Liver (tissue), 9 donors: Measurements from ENCODE around the gene MIDN. TPM values are rescaled to one million over a fixed set of nuclear protein-coding genes. Genes with fewer than 3 reads are reported as not detected.

Experiments used
- DNase-seq: peaks from one replicate; pipeline ENCODE4 v3.0.0-alpha.2; 2017; ENCODE audit warnings: low spot score
- H3K27ac ChIP-seq, 2 donors: one replicate each; pipeline ENCODE4 v1.7.0; 2013; ENCODE audit warnings: inconsistent platforms in 2 of 2, low read length in 2 of 2, control low read depth in 1 of 2, low read depth in 1 of 2, mild to moderate bottlenecking in 1 of 2
- H3K27me3 ChIP-seq, 4 donors: one replicate each; pipeline versions ENCODE4 v1.6.1 to v1.7.0; 2013; ENCODE audit warnings: low read length in 3 of 4, inconsistent platforms in 1 of 4, mild to moderate bottlenecking in 1 of 4, moderate library complexity in 1 of 4; ENCODE audit not compliant: control insufficient read depth in 4 of 4, insufficient read depth in 4 of 4
- H3K36me3 ChIP-seq, 4 donors: one replicate each; pipeline versions ENCODE4 v1.6.1 to v1.7.0; 2013; ENCODE audit warnings: low read length in 3 of 4, mild to moderate bottlenecking in 3 of 4, low read depth in 1 of 4, moderate library complexity in 1 of 4; ENCODE audit not compliant: control insufficient read depth in 4 of 4, insufficient read depth in 3 of 4
- H3K4me1 ChIP-seq, 4 donors: one replicate each; pipeline versions ENCODE4 v1.6.1 to v1.7.0; 2013; ENCODE audit warnings: low read length in 3 of 4, mild to moderate bottlenecking in 3 of 4, moderate library complexity in 1 of 4; ENCODE audit not compliant: control insufficient read depth in 4 of 4, insufficient read depth in 4 of 4
- H3K4me3 ChIP-seq, 3 donors: one replicate each; pipeline versions ENCODE4 v1.6.1 to v1.7.0; 2013; ENCODE audit warnings: low read length in 3 of 3, control low read depth in 1 of 3, low read depth in 1 of 3, mild to moderate bottlenecking in 1 of 3
- H3K9ac ChIP-seq, 2 donors: one replicate each; pipeline ENCODE4 v1.7.0; 2013; ENCODE audit warnings: low read length in 2 of 2, mild to moderate bottlenecking in 2 of 2, moderate library complexity in 2 of 2, control low read depth in 1 of 2, low read depth in 1 of 2
- H3K9me3 ChIP-seq, 4 donors: one replicate each; pipeline versions ENCODE4 v1.6.1 to v1.7.0; 2013; ENCODE audit warnings: low read length in 3 of 4; ENCODE audit not compliant: control insufficient read depth in 4 of 4
- CTCF ChIP-seq: fragments of 150-350 bp; IDR thresholded peaks from 2 replicates; pipeline ENCODE4 v1.5.1; 2017; ENCODE audit warnings: improper control_type of control experiment, low read depth, low read length; ENCODE audit not compliant: missing input control
- EGR1 ChIP-seq, 2 donors: IDR thresholded peaks; 2 replicates each; pipeline ENCODE4 v1.6.1; 2016 to 2018; ENCODE audit warnings: antibody characterized with exemption in 2 of 2, low read depth in 2 of 2
- FOXA1 ChIP-seq: IDR thresholded peaks from 2 replicates; pipeline ENCODE4 v1.6.1; 2016; ENCODE audit warnings: antibody characterized with exemption
- FOXA2 ChIP-seq: IDR thresholded peaks from 2 replicates; pipeline ENCODE4 v1.6.1; 2016; ENCODE audit warnings: antibody characterized with exemption
- GABPA ChIP-seq, 2 donors: IDR thresholded peaks in 1 of 2; conservative IDR thresholded peaks in 1 of 2; 2 replicates each; pipeline ENCODE4 v1.6.1; 2016; ENCODE audit warnings: antibody characterized with exemption in 2 of 2, mild to moderate bottlenecking in 1 of 2, moderate library complexity in 1 of 2
- HNF4G ChIP-seq: IDR thresholded peaks from 2 replicates; pipeline ENCODE4 v1.6.1; 2016; ENCODE audit warnings: antibody characterized with exemption
- JUND ChIP-seq, 2 donors: IDR thresholded peaks; 2 replicates each; pipeline ENCODE4 v1.6.1; 2016; ENCODE audit warnings: antibody characterized with exemption in 2 of 2
- RAD21 ChIP-seq, 2 donors: IDR thresholded peaks; 2 replicates each; pipeline ENCODE4 v1.6.1; 2016; ENCODE audit warnings: antibody characterized with exemption in 2 of 2, mild to moderate bottlenecking in 2 of 2
- RXRA ChIP-seq, 2 donors: IDR thresholded peaks; 2 replicates each; pipeline ENCODE4 v1.6.1; 2017 to 2018; ENCODE audit warnings: antibody characterized with exemption in 2 of 2, mild to moderate bottlenecking in 1 of 2
- YY1 ChIP-seq: IDR thresholded peaks from 2 replicates; pipeline ENCODE4 v1.6.1; 2016; ENCODE audit warnings: antibody characterized with exemption, mild to moderate bottlenecking
- WGBS: extraction: QIAGEN DNeasy Blood & Tissue Kit; methylation state at CpG from one replicate; pipeline ENCODE4 v1.1.7; 2013; 5-methylcytosine and 5-hydroxymethylcytosine counted together
- polyA plus RNA-seq, 2 donors: library from polyadenylated mRNA; stranded (reverse) in 1 of 2; unstranded in 1 of 2; fragments of 200-250 nt in 1 of 2; fragments of >200 nt in 1 of 2; fragmentation: Nextera tagmentation in 1 of 2; extraction: Ambion mirVana in 1 of 2; gene quantifications; one replicate each; pipeline versions ENCODE4 v1.2.1 to v1.2.3, GENCODE V29; 2013 to 2015
- total RNA-seq, 2 donors: library from RNA; depleted of rRNA; stranded (reverse); fragments of >200 nt; gene quantifications; one replicate each; pipeline ENCODE4 v1.2.3, GENCODE V29; 2014
- TF ChIP-seq, protein P1 (sequence below): IDR thresholded peaks from 2 replicates; pipeline ENCODE4 v1.6.1; 2016; ENCODE audit warnings: antibody characterized with exemption
- TF ChIP-seq, protein P2 (sequence below): IDR thresholded peaks from 2 replicates; pipeline ENCODE4 v1.6.1; 2016; ENCODE audit warnings: antibody characterized with exemption
- TF ChIP-seq, protein P3 (sequence below): IDR thresholded peaks from 2 replicates; pipeline ENCODE4 v1.6.1; 2016; ENCODE audit warnings: antibody characterized with exemption
- donor health status: healthy.
- donor health status: healthy.
- donor health status: healthy.
- donor health status: healthy.
- donor health status: healthy.

Gene MIDN
- total and polyA plus RNA-seq, 4 donors, result 2.9 to 22.9 (median 11.8) TPM

GRCh38 chr19:1279782-1280341 is 31.5 kb downstream of the MIDN start:
- Histone ChIP-seq H3K4me1 (peaks cover 6 to 46% (median 37%) of the 10 kb centered on the region in 4 donors), H3K27me3 (no peaks in the 10 kb centered on the region), H3K9me3 (no peaks in the 10 kb centered on the region), H3K36me3 (peaks cover 0 to 5% (median 4%) of the 10 kb centered on the region in 4 donors), H3K27ac (no peak overlapping the region), H3K9ac (no peak overlapping the region), H3K4me3 (no peak overlapping the region)
- peak; percentile 90 for DNase-seq
- TF ChIP-seq CTCF (peak; percentile 94), FOXA2 (no peak), RAD21 (IDR thresholded peaks at IDR 0.05) (peak; percentile 95 to 97), EGR1 (IDR thresholded peaks at IDR 0.05; ENCODE audit: low read depth in 2 of 2) (no peak), RXRA (IDR thresholded peaks at IDR 0.05) (no peak), YY1 (no peak), HNF4G (no peak), GABPA (IDR thresholded peaks at IDR 0.05 in 1 of 2, conservative IDR thresholded peaks at IDR 0.05 in 1 of 2) (no peak), JUND (IDR thresholded peaks at IDR 0.05) (no peak)
- TF ChIP-seq, protein P1, sequence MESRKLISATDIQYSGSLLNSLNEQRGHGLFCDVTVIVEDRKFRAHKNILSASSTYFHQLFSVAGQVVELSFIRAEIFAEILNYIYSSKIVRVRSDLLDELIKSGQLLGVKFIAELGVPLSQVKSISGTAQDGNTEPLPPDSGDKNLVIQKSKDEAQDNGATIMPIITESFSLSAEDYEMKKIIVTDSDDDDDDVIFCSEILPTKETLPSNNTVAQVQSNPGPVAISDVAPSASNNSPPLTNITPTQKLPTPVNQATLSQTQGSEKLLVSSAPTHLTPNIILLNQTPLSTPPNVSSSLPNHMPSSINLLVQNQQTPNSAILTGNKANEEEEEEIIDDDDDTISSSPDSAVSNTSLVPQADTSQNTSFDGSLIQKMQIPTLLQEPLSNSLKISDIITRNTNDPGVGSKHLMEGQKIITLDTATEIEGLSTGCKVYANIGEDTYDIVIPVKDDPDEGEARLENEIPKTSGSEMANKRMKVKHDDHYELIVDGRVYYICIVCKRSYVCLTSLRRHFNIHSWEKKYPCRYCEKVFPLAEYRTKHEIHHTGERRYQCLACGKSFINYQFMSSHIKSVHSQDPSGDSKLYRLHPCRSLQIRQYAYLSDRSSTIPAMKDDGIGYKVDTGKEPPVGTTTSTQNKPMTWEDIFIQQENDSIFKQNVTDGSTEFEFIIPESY, result no peak
- TF ChIP-seq, protein P2, sequence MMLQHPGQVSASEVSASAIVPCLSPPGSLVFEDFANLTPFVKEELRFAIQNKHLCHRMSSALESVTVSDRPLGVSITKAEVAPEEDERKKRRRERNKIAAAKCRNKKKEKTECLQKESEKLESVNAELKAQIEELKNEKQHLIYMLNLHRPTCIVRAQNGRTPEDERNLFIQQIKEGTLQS, result no peak
- TF ChIP-seq, protein P3, sequence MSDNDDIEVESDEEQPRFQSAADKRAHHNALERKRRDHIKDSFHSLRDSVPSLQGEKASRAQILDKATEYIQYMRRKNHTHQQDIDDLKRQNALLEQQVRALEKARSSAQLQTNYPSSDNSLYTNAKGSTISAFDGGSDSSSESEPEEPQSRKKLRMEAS, result no peak
- 30% methylated on average over 10 of the region's 10 CpGs for WGBS

- DNase-seq, result no peak
- TF ChIP-seq FOXA1, result no peak
- H3K36me3 ChIP-seq, result peaks cover 0 to 5% (median 4%) of the 10 kb centered on the region in 4 donors
- H3K9ac ChIP-seq, result no peak overlapping the region
- 93% methylated on average over 53 of the region's 53 CpGs for WGBS
- H3K27me3 ChIP-seq, result no peaks in the 10 kb centered on the region
- no peak overlapping the region for H3K4me3 ChIP-seq
- H3K4me1 ChIP-seq, result peaks cover 7 to 50% (median 41%) of the 10 kb centered on the region in 4 donors
- no peak overlapping the region for H3K27ac ChIP-seq
- H3K9me3 ChIP-seq, result no peaks in the 10 kb centered on the region
These were observed 32.5 kb downstream of the MIDN start for GRCh38 chr19:1280636-1281568.
